ENCODE results near the gene ATP5F1E. TPM values are rescaled to one million over a fixed set of nuclear protein-coding genes. Genes with fewer than 3 reads are reported as not detected.

The ATP5F1E gene
- total and polyA plus RNA-seq, 4 donors: 11.7 to 148 (median 27.7) TPM

DNA sequence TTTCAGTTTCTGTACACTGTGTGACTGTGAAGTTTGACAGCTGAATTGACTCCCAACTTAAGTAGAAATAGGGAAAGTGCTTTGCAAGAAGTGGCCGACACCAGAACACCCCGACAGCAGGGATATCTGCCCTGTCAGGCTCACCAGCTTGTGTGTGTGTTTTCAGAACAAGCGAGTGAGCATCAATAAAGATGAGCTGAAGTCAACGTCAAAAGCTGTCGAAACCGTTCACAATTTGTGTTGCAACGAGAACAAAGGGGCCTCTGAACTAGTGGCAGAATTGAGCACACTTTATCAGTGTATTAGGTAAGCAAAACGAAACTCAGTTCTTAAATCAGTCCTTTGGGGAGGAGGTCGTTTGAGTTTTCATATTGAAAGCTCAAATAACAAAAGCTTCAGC lies 40.4 kb downstream of the ATP5F1E start (continued):
- TF ChIP-seq, protein P1, sequence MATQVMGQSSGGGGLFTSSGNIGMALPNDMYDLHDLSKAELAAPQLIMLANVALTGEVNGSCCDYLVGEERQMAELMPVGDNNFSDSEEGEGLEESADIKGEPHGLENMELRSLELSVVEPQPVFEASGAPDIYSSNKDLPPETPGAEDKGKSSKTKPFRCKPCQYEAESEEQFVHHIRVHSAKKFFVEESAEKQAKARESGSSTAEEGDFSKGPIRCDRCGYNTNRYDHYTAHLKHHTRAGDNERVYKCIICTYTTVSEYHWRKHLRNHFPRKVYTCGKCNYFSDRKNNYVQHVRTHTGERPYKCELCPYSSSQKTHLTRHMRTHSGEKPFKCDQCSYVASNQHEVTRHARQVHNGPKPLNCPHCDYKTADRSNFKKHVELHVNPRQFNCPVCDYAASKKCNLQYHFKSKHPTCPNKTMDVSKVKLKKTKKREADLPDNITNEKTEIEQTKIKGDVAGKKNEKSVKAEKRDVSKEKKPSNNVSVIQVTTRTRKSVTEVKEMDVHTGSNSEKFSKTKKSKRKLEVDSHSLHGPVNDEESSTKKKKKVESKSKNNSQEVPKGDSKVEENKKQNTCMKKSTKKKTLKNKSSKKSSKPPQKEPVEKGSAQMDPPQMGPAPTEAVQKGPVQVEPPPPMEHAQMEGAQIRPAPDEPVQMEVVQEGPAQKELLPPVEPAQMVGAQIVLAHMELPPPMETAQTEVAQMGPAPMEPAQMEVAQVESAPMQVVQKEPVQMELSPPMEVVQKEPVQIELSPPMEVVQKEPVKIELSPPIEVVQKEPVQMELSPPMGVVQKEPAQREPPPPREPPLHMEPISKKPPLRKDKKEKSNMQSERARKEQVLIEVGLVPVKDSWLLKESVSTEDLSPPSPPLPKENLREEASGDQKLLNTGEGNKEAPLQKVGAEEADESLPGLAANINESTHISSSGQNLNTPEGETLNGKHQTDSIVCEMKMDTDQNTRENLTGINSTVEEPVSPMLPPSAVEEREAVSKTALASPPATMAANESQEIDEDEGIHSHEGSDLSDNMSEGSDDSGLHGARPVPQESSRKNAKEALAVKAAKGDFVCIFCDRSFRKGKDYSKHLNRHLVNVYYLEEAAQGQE (IDR thresholded peaks at IDR 0.05): peak; percentile 79
- peak; percentile 63 for TF ChIP-seq TAF1 (conservative IDR thresholded peaks at IDR 0.05)
- TF ChIP-seq HNF4G (IDR thresholded peaks at IDR 0.05): no peak
- TF ChIP-seq RXRA (IDR thresholded peaks at IDR 0.05): peak; percentile 81 to 89

DNA sequence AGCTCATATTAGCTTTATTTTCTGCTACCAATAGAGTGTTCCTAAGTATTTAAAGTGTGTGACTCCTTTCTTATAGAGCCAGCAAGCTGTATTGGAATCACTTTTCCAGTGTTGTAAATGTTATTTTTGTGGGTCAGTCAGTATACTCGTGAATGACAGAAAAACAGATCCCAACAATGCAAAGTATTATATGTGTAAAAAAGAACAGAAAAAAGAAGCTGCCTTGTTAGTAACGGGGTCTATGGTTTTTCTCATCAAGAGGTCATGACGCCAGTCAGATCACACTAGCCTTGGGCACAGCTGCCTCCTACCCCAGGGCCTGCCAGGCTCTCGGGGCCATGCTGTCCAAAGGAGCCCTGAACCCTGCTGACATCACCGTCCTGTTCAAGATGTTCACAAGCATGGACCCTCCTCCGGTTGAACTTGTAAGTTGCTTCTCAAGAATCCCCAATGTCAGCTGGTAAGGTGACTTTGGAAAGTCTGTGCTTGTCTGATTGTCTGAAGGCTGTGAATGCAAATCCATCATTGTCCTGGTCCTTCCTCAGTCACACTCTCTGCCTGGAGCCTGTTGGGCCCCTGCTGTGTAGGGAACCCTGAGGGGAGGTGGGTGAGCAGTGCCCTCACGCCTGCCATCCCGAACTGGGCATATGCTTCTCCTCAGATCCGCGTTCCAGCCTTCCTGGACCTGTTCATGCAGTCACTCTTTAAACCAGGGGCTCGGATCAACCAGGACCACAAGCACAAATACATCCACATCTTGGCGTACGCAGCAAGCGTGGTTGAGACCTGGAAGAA lies 41.3 kb downstream of the ATP5F1E start:
- H3K9me3 ChIP-seq (ENCODE audit: control insufficient read depth in 4 of 4, low read length in 3 of 4): no peaks in the 10 kb centered on the region
- peaks cover 7 to 42% (median 26%) of the 10 kb centered on the region in 4 donors for H3K36me3 ChIP-seq (ENCODE audit: control insufficient read depth in 4 of 4, insufficient read depth in 3 of 4, low read depth in 1 of 4, low read length in 3 of 4)
- no peak for DNase-seq (ENCODE audit: low spot score)
- 96% methylated on average over 14 of the region's 14 CpGs for WGBS
- H3K27ac ChIP-seq (ENCODE audit: low read depth in 1 of 2, low read length in 2 of 2): peak overlapping the region; percentile 81 to 98
- peaks cover 17 to 55% (median 46%) of the 10 kb centered on the region in 4 donors for H3K4me1 ChIP-seq (ENCODE audit: control insufficient read depth in 4 of 4, insufficient read depth in 4 of 4, low read length in 3 of 4)
- no peaks in the 10 kb centered on the region for H3K27me3 ChIP-seq (ENCODE audit: control insufficient read depth in 4 of 4, insufficient read depth in 4 of 4, low read length in 3 of 4)
- H3K4me3 ChIP-seq (ENCODE audit: low read depth in 1 of 3, low read length in 3 of 3): no peak overlapping the region
- no peak overlapping the region for H3K9ac ChIP-seq (ENCODE audit: low read depth in 1 of 2, low read length in 2 of 2)
- TF ChIP-seq, protein P2, sequence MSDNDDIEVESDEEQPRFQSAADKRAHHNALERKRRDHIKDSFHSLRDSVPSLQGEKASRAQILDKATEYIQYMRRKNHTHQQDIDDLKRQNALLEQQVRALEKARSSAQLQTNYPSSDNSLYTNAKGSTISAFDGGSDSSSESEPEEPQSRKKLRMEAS (IDR thresholded peaks at IDR 0.05): no peak
- TF ChIP-seq FOXA1 (IDR thresholded peaks at IDR 0.05) (no peak), RXRA (IDR thresholded peaks at IDR 0.05) (no peak), SP1 (IDR thresholded peaks at IDR 0.05) (no peak), YY1 (IDR thresholded peaks at IDR 0.05) (no peak), NR2F2 (IDR thresholded peaks at IDR 0.05) (no peak), GABPA (IDR thresholded peaks at IDR 0.05 in 1 of 2, conservative IDR thresholded peaks at IDR 0.05 in 1 of 2) (no peak), JUND (IDR thresholded peaks at IDR 0.05) (no peak)
- TF ChIP-seq, protein P3, sequence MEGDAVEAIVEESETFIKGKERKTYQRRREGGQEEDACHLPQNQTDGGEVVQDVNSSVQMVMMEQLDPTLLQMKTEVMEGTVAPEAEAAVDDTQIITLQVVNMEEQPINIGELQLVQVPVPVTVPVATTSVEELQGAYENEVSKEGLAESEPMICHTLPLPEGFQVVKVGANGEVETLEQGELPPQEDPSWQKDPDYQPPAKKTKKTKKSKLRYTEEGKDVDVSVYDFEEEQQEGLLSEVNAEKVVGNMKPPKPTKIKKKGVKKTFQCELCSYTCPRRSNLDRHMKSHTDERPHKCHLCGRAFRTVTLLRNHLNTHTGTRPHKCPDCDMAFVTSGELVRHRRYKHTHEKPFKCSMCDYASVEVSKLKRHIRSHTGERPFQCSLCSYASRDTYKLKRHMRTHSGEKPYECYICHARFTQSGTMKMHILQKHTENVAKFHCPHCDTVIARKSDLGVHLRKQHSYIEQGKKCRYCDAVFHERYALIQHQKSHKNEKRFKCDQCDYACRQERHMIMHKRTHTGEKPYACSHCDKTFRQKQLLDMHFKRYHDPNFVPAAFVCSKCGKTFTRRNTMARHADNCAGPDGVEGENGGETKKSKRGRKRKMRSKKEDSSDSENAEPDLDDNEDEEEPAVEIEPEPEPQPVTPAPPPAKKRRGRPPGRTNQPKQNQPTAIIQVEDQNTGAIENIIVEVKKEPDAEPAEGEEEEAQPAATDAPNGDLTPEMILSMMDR (IDR thresholded peaks at IDR 0.05; ENCODE audit: low read depth, low read length, missing input control): no peak
- TF ChIP-seq, protein P4, sequence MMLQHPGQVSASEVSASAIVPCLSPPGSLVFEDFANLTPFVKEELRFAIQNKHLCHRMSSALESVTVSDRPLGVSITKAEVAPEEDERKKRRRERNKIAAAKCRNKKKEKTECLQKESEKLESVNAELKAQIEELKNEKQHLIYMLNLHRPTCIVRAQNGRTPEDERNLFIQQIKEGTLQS (IDR thresholded peaks at IDR 0.05): no peak
- TF ChIP-seq, protein P5, sequence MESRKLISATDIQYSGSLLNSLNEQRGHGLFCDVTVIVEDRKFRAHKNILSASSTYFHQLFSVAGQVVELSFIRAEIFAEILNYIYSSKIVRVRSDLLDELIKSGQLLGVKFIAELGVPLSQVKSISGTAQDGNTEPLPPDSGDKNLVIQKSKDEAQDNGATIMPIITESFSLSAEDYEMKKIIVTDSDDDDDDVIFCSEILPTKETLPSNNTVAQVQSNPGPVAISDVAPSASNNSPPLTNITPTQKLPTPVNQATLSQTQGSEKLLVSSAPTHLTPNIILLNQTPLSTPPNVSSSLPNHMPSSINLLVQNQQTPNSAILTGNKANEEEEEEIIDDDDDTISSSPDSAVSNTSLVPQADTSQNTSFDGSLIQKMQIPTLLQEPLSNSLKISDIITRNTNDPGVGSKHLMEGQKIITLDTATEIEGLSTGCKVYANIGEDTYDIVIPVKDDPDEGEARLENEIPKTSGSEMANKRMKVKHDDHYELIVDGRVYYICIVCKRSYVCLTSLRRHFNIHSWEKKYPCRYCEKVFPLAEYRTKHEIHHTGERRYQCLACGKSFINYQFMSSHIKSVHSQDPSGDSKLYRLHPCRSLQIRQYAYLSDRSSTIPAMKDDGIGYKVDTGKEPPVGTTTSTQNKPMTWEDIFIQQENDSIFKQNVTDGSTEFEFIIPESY (IDR thresholded peaks at IDR 0.05): no peak

Measured in liver (tissue), 9 donors.